NCI-H1417 (cell line): Measurements from ENCODE around the gene LEP.

Experiments used
- DNase-seq, 3 experiments: peaks; one replicate each; lab custom pipeline; 2025; lab: John Stamatoyannopoulos, UW

LEP gene

DNA sequence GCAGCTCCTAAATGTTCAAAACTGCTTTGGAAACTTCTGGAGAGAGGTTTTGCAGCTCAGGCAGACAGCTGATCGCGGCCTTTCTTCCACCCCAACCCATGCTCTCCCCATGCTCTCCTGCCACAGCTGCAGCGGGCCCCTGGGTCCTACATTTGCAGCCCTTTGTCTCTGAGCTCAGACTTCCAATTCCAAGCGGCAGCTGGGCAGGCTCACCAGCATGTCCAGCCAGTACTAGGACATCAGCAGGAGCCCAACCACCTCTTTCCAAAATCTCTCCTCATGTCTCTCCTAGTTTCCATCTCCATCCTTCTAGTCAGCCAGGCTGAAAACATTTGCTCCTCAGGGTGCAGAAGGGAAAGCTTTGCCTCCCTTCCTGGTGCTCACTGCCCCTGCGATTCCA is 6.0 kb downstream of the LEP start:
- no peak for DNase-seq

DNA sequence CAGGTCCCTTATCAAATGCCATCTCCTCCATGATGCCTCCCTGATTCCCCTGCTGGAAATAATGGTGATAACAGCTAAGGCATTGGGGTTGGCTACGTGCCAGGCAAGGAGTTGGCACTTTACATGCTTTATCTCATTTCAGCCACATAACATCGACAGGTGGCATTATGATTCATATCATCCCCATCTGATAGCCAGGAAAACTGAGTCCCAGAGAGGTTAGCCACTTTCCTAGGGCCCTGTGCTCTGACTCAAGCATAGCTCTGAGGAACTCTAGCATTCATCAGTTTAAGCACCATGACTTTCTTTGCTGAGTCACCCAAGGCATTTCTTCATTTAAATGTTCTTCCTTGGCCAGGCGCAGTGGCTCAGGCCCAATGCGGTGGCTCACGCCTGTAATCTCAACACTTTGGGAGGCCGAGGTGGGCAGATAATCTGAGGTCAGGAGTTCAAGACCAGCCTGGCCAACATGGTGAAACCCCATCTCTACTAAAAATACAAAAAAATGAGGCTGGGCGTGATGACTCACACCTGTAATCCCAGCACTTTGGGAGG is 6.6 kb downstream of the LEP start:
- DNase-seq = no peak

DNA sequence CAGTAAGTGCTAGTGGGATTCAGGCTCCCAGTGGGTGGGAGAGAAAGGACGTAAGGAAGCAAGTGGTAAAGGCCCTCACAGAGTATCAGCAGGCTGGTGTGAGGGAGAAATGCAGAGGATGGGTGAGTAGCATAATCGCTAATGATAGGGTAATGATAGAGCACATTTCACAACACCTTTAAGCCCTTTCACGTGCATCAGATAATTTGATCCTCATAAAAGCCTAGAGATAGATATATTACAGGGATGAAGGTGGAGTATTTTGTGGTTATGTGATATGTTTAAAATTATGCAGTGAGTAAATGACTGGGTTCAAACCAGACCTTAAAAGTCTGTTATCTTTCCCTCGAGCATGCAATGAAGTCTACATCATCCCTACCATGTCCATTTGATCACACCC is 10.3 kb downstream of the LEP start:
- no peak for DNase-seq

DNA sequence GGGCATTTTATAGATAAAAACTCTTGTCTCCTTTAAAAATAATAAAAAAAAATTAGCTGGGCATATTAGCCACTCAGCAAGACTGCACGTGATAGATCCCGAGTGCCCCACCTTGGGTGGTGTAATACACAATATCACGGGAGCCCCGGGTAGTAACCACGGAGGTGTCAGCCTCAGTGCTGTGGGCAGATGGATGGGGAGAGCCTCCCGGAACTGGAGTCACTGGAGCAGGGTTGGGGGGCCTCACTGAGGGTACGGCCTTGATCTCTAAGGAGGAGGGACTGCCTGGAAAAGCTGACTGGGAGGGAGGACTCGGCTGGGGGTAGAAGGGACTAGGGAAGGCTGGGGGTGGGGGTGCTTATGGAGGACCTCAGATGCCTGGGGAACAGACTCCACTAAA is 12.6 kb downstream of the LEP start:
- DNase-seq = no peak

DNA sequence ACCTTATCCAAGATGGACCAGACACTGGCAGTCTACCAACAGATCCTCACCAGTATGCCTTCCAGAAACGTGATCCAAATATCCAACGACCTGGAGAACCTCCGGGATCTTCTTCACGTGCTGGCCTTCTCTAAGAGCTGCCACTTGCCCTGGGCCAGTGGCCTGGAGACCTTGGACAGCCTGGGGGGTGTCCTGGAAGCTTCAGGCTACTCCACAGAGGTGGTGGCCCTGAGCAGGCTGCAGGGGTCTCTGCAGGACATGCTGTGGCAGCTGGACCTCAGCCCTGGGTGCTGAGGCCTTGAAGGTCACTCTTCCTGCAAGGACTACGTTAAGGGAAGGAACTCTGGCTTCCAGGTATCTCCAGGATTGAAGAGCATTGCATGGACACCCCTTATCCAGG is 13.4 kb downstream of the LEP start:
- DNase-seq = no peak

DNA sequence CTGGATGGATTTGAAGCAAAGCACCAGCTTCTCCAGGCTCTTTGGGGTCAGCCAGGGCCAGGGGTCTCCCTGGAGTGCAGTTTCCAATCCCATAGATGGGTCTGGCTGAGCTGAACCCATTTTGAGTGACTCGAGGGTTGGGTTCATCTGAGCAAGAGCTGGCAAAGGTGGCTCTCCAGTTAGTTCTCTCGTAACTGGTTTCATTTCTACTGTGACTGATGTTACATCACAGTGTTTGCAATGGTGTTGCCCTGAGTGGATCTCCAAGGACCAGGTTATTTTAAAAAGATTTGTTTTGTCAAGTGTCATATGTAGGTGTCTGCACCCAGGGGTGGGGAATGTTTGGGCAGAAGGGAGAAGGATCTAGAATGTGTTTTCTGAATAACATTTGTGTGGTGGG is 14.2 kb downstream of the LEP start:
- DNase-seq = no peak

DNA sequence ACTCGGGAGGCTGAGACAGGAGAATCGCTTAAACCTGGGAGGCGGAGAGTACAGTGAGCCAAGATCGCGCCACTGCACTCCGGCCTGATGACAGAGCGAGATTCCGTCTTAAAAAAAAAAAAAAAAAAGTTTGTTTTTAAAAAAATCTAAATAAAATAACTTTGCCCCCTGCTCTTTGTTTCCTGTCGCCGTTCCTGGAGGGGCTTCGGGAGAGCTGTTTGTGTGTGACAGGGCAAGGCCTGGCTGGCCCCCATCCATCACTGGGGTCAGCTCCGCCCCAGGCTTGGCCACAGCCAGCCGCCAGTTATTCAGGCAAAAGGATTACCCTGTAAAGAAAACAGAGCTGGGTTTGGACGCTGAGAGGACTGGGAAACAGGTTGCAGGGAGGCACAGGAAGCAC is 16.4 kb downstream of the LEP start:
- no peak for DNase-seq

DNA sequence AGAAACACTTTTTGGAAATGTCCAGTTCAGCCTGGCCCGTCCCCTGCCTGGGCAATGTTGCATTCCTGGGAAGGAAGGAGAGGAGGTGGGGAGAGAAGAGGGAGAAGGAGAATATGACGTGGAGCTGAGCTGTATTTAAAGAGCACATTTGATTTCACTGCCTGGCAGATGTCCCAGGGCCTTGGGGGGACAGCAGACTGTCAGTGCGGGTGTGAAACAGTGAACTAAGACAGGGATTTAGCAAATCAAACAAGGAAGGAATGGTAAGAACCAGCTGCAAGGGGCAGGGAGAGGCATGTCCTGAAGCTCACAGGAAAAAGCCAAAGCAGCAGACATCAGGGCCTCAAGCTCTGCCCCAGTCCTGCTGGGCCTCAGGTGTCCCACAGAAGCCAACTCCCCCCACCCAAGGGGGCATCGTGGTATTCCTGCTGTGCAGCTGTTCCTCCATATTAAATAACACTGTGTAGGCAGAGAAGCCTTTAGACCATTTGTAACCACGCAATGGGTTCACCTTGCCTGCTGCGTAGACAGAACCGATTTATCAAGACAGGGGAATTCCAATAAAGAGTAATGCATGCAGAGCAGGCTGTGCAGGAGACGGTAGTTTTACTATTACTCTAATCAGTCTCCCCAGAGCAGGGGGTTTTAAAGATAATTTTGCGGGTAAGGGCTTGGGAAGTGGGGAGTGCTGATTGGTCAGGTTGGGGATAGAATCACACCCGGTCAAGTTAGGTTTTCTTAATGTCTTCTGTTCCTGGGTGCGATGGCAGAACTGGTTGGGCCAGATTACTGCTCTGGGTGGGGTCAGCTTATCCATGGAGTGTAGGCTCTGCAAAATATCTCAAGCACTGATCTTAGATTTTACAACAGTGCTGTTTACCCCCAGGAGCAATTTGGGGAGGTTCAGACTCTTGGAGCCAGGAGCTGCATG is 18.3 kb downstream of the LEP start:
- DNase-seq = no peak

DNA sequence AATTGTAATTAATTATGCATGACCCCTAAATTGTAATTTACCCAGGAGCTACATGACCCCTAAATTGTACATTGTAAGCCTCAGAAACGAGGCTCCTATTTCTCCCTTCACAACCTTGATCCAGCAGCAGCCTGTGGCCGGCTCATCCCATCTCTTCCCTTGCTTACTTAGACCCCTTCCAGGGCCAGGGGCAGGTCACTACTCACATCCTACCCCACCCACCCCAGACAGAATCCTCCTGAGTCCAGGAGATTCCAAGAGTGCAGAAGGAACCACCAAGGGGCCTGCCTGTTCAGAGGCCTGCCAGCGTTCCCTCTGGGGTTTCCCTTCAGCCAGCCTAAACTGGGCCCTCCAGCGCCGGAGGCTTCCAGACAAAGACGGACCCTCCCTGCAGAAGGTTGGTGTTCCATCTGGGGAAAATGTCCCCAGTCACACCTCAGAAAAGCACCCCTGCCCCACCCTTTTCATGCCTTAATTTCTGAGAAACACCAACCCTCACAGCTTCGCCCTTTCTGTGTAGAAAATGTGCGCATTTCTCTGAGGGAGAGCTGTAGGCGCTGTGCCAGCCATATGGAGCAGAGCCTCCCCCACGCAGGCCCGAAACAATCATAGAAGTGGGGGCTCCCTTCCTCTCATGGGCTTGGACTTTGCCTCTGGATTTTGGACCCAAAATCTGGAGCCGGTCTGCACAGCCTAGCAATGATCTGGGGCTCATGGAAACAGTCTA is 19.2 kb downstream of the LEP start:
- no peak for DNase-seq

DNA sequence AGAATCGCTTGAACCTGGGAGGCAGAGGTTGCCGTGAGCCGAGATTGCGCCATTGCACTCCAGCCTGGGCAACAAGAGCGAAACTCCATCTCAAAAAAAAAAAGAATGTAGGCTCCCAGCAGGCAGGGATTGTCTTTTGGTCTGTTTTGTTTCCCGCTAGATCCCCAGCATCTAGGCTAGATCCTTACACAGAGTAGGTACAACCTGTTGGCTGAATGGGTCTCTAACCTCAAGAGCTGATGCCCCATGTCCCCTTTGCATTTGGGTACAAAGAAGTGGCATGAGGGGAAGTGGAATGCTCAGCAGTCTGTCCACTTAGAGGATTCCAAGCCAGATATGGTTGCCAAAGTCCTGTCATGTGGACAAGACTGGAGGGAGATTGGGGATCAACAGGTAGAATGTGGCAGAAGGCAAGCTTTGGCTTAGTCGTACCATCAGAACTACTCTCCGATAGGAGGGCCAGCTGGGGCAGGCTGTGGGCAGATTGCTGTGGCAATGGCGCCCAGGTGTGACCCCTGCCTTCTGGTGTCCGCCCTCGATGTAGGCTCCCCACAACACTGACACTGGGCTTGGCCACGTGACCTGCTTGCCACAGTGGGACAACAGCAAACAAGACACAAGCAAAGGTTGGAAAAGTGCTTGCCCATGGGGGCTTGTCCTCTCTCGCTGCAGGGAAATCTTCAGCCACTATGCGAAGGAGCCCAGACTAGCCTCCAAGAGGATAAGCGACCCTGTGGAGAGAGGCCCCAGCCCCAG is 21.4 kb downstream of the LEP start:
- DNase-seq = no peak

DNA sequence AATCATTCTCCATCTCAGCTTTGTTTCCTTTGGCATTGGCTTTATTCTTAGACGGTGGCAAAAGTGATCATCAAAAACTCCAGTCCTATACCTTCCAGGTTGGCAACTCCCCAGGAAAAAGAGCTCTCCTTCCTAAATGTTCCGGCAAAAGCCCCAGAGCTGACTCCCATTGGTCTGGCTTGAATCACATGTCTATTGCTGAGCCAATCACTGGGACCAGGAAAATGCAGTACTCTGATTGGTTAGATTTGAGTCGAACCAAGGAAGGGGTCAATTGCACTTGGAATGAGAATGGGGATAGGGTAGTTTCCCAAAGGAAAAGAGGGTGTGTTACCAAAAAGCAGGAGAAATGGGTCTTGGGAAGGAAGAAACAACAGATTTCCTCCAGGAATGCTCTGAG is 22.3 kb downstream of the LEP start:
- DNase-seq = no peak

DNA sequence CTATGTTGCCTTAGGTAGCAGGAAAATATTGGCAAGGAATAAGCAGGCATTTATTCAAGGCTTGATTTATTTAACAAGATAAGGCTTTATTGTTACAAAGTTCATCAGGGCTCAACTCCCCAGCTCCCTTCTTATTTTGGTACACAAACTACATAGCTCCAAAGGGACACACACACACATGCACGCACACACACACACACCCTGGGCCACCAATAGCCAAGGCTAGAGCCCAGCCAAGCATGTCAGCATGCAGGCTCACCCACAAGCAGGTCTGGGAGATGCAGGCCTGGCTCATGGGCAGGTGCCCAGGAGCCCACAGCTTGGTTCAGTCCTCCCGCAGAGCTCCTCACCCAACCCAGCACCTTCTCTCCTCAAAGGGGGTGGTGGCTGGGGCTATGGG is 23.4 kb downstream of the LEP start:
- no peak for DNase-seq

DNA sequence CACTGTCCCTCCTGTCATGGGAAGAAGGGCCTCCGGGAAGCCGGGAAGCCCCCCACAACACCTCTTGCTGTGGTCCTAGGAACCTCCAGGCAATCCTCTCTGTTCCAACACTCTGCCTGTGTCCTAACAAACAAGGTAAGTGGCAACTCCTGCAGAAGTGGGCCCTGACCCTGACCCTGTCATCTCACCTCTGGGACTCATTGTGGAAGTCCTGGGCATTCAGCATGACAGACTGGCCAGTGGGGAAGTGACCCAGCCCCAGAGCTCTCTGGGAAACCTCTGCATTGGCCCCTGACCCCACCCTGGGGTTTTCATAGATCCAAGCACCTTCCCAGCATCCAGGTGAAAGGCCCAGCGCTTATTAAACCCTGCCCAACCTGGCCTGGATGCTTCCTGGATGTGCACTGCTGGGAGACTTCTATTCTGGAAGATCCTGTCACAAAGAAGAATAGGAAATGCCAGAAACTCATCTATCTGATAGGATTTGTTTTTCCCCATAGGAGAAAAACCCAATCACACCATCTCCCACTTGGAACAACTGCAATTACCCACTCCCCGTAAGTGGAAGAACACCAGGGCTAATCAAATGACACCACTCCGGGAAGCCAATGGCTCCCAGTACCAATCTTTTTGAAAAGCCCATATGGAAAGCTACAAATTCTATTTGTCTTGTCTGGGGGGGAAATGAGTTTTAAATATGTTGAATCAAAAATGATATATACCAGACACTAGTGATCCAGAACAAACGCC is 24.3 kb downstream of the LEP start:
- no peak for DNase-seq

DNA sequence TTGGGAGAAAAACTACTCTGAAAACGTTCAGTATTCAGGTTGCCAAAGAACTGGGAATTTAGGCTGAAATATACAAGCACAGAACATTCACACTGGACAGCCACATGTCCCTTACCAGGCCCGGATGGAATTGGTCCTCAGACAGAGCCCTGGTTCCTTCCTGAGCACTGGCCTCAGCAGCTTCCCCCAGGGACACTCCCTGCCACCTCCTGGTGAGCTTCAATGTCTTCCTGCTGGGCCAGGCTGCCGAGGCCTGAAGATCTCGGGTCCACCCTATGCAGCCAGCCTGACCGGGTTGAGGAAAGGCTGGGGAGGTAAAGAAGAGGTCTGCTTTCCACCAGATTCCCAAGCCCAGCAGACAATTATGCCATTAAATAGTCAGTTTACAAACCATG is 24.8 kb downstream of the LEP start:
- DNase-seq = no peak

DNA sequence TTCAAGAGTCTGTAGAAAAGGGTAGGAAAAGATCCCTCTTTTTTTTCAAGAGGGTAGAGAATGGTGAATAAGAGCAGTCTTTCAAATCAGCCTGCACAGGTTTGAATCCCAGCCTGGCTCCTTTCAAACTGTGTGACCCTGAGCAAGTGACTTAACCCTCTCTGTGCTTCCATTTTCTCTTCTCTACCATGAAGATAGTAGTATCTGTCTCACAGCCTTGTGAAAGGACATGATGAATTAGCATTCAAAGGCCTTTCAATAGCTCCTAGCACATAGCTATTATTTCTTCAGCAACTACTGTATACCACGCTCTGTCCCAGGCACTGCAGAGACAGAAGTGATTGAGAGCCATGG is 25.4 kb downstream of the LEP start:
- no peak for DNase-seq

DNA sequence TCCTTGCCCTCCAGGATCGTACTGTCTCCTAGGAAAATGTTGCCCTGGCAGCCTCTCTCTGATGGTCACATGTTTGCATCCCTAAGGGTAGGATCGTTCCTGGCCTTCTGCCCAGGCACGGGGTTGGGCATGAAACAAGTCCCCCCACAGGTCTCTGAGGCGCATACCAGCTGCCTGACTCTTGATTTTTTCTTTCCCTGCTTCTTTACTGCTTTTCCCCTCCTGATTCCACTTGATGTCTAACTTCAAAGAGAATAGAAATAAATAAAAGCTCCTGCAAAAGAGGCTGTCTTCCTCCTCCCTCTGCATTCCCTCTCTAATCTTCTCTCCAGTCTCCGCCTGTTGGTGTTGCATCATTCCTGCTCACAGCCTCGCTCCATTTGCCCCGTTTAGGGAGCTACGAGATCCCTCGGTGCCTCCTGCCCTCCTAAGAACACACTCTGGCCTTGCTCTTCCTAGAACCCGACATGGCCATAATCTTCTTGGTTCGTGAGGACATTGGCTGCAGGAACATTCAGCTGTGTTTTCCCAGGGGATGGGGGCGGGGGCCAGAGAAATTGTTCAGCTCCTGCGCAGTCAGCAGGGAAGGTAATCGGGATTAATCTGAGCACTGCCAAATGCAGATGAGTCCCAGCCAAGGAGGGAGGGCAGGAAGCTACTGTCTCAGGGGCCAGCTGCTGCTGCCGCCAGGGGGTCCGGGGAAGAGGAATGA is 26.0 kb downstream of the LEP start:
- DNase-seq = peak in 2 of 3 experiments; percentile 53 to 79

DNA sequence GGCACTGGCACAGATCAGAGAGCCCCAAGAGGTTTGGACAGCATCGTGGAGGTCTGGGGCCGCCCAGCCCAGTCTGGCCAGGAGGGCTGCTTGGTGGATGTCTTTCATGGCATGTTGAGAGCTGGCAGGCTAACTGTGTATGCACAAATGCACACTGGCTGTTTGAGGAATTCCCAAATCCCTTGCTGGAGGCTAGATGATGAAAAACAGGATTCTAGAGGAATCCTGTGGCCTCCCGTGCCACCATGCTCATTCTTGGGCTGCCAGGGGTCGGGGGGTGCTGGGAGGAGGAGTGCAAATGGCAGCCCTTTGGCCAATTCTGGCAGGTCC is 26.5 kb downstream of the LEP start:
- no peak for DNase-seq

DNA sequence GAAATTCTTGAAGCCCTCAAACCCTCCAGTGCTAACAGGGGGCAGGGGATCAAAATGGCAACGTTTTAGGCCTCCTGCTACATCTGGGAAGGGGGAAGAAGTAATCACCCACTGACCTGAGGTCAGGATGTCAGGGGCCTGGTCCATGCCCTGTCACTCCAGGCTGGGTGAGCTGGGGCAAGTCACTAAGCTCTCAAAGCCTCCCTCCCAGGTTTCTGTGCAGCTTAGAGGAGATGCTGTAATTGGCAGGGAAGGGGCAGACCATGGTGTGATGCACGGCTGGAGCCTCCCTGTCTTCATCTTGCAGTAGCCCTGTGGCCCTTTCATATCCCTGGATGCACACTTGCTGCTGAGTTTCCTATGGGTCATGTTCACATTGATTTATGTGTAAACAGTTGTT is 27.2 kb downstream of the LEP start:
- no peak for DNase-seq

DNA sequence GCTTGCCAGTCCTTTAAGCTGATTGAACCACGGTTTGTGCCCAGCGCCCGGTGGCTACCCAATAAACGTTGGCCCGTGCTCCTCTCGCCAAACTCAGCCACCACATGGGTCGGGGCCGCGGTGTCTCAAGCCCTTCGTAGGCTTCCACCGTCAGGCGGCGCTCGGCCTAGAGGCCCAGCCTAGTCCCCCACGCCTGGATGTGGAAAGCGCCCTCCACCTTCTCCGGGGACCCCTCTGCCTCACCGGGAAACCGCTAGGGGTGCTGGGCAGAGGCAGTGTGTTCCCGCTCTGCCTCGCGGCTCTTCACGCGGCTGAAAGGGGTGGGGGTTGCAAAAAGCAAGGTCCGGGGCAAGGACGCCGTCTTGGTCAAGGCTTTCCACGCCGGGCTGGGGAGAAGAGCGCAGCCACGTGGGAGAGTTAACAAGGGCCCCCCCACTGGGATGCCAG is 29.8 kb downstream of the LEP start:
- no peak for DNase-seq

DNA sequence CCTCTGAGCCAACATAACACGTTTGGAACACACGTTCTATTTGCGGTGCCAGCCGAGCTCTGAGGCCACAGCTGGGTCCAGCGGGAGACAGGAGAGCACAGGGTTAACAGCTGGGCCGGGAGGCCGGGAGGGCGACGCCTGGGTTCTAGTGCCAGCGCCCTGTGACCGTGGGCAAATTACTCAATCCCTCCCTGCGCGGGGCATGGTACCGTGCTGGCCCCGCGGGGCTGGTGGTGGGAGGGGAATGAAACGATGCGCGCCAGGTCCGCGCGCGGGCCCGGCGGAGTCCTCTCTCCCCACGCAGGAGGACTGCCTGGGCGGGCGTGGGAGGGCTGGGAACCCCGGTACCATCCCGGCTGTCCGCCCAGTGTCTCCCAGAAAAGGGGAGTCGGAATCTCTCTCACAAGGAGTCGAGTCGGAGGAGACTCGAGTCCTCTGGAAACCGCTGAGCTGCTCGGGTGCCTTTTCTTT is 30.4 kb downstream of the LEP start:
- DNase-seq = no peak

DNA sequence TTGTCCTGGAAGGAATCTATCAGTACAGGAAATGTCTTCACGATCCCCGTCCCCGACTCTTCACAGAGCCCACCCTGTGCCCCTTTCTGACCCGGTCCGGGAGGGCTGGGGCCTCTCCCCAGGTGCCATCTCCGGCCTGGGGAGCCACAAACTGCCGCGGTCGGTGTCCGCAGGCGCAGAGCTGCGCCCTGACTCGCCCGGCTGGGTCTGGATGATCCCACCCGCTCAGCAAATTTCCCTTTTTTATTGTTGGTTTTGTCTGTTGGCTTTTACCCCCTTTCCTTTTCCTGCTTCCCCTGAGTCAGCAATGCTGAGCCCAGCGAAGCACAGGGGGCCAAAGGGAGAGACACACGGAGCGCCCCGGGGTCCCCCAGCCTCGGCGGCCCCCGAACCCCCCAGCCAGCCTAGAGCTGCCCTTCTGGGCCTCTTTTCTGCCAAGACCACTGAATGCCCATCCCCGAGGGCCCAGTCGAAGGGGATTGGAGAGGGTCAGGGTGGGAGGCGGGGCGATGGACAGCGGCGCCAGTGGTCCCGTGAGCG is 30.9 kb downstream of the LEP start:
- no peak for DNase-seq
